HCT116 (cell line): ENCODE measurements around the gene OTOL1.

ENCODE experiments used
- ATF3 ChIP-seq: IDR thresholded peaks from 2 replicates; pipeline ENCODE4 v1.6.1; 2012
- CEBPB ChIP-seq: IDR thresholded peaks from 2 replicates; pipeline ENCODE4 v1.6.1; 2012; ENCODE audit warnings: low read depth
- EZH2phosphoT487 ChIP-seq: fragments of 200-600 bp; IDR thresholded peaks from 2 replicates; pipeline ENCODE4 v1.6.1; 2018; ENCODE audit warnings: antibody characterized with exemption, borderline replicate concordance
- POLR2A ChIP-seq: IDR thresholded peaks from 2 replicates; pipeline ENCODE4 v1.7.0; 2011; ENCODE audit warnings: borderline replicate concordance; ENCODE audit not compliant: insufficient read depth, insufficient read length; ENCODE audit errors: extremely low read depth
- ZNF274 ChIP-seq: fragments of 200-500 bp; sonication (Bioruptor generic); IDR thresholded peaks from 2 replicates; pipeline ENCODE4 v1.6.1; 2014; ENCODE audit warnings: mild to moderate bottlenecking, low read depth, low read length, inconsistent platforms
- TF ChIP-seq, protein P1 (sequence below), 3 experiments: fragments of 200-600 bp in 1 of 3; sonication (generic) in 1 of 3; IDR thresholded peaks in 2 of 3; conservative IDR thresholded peaks in 1 of 3; 2 replicates each; pipeline ENCODE4 v1.5.1; 2012 to 2017; ENCODE audit warnings: low read depth in 2 of 3, low read length in 2 of 3, antibody characterized with exemption in 1 of 3, borderline replicate concordance in 1 of 3, control low read depth in 1 of 3, mild to moderate bottlenecking in 1 of 3, mixed read lengths in 1 of 3, mixed run types in 1 of 3, moderate library complexity in 1 of 3; ENCODE audit not compliant: insufficient read depth in 1 of 3

DNA sequence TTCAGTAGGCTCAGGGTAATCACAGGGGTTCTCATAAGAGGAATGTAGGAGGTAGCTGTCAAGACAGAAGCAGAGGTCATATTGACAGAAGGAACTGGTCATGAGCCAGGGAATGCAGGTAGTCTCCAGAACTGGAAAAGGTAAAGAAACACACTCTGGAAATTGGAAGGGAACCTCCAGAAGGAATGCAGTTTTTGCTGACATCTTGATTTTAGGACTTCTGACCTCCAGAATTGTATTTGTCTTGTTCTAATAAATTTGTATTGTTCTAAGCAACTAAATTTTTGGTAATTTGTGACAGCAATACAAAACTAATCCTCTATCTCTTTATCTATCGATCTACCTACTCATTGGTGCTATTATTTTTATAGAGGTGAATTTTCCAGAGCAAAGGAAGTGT is 49.2 kb downstream of the OTOL1 start:
- TF ChIP-seq ZNF274 (no peak), EZH2phosphoT487 (no peak), ATF3 (no peak), POLR2A (no peak), CEBPB (no peak)
- TF ChIP-seq, protein P1, sequence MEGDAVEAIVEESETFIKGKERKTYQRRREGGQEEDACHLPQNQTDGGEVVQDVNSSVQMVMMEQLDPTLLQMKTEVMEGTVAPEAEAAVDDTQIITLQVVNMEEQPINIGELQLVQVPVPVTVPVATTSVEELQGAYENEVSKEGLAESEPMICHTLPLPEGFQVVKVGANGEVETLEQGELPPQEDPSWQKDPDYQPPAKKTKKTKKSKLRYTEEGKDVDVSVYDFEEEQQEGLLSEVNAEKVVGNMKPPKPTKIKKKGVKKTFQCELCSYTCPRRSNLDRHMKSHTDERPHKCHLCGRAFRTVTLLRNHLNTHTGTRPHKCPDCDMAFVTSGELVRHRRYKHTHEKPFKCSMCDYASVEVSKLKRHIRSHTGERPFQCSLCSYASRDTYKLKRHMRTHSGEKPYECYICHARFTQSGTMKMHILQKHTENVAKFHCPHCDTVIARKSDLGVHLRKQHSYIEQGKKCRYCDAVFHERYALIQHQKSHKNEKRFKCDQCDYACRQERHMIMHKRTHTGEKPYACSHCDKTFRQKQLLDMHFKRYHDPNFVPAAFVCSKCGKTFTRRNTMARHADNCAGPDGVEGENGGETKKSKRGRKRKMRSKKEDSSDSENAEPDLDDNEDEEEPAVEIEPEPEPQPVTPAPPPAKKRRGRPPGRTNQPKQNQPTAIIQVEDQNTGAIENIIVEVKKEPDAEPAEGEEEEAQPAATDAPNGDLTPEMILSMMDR (IDR thresholded peaks at IDR 0.05 in 2 of 3, conservative IDR thresholded peaks at IDR 0.05 in 1 of 3; ENCODE audit: borderline replicate concordance in 1 of 3, insufficient read depth in 1 of 3, low read depth in 2 of 3, low read length in 2 of 3): no peak
